HepG2 (cell line): ENCODE data around the gene TK2. TPM values are rescaled to one million over a fixed set of nuclear protein-coding genes. Genes with fewer than 3 reads are reported as not detected.

ENCODE experiments used
- ATRX ChIP-seq: sonication (generic); formaldehyde crosslinking; IDR thresholded peaks from 2 replicates; pipeline ENCODE4 v1.4.0; 2020; ENCODE audit warnings: missing genetic modification reagents, borderline replicate concordance
- ELF4 ChIP-seq: sonication (generic); formaldehyde crosslinking; IDR thresholded peaks from 2 replicates; pipeline ENCODE4 v1.5.0; 2020; ENCODE audit warnings: missing genetic modification reagents, mild to moderate bottlenecking, moderate library complexity, borderline replicate concordance
- GFI1 ChIP-seq: sonication (generic); formaldehyde crosslinking; IDR thresholded peaks from 2 replicates; pipeline ENCODE4 v1.5.0; 2020; ENCODE audit warnings: missing genetic modification reagents, mild to moderate bottlenecking, borderline replicate concordance
- GMEB1 ChIP-seq: sonication (generic); formaldehyde crosslinking; IDR thresholded peaks from 2 replicates; pipeline ENCODE4 v1.5.1; 2020; ENCODE audit warnings: missing genetic modification reagents, mild to moderate bottlenecking, borderline replicate concordance
- HMGA1 ChIP-seq: sonication (generic); formaldehyde crosslinking; conservative IDR thresholded peaks from 2 replicates; pipeline ENCODE4 v1.4.0; 2020; ENCODE audit warnings: missing genetic modification reagents
- NONO ChIP-seq, 2 experiments: fragments of 450-650 bp in 1 of 2; sonication (generic) in 1 of 2; formaldehyde crosslinking in 1 of 2; IDR thresholded peaks in 1 of 2; conservative IDR thresholded peaks in 1 of 2; 2 replicates each; pipeline versions ENCODE4 v1.6.1 to v1.8.0; 2017 to 2022; ENCODE audit warnings: mild to moderate bottlenecking in 1 of 2, missing genetic modification reagents in 1 of 2, moderate library complexity in 1 of 2
- PCBP1 ChIP-seq: fragments of 200-400 bp; formaldehyde crosslinking; IDR thresholded peaks from 2 replicates; pipeline ENCODE4 v1.6.1; 2017; ENCODE audit warnings: mild to moderate bottlenecking, low read depth, low read length, borderline replicate concordance
- RBM22 ChIP-seq: fragments of 200-400 bp; formaldehyde crosslinking; optimal IDR thresholded peaks from 2 replicates; pipeline ENCODE3; 2017; ENCODE audit warnings: mild to moderate bottlenecking, low read length, moderate library complexity
- REXO4 ChIP-seq: sonication (generic); formaldehyde crosslinking; IDR thresholded peaks from 2 replicates; pipeline ENCODE4 v1.8.0; 2022; ENCODE audit warnings: missing genetic modification reagents, mild to moderate bottlenecking, borderline replicate concordance
- TBL1XR1 ChIP-seq: fragments of 150-350 bp; IDR thresholded peaks from 2 replicates; pipeline ENCODE4 v1.6.1; 2014; ENCODE audit warnings: borderline replicate concordance, low read length; ENCODE audit not compliant: partially characterized antibody
- ZBTB26 ChIP-seq: IDR thresholded peaks from 2 replicates; pipeline ENCODE4 v1.6.1; 2016; ENCODE audit warnings: missing compliant biosample characterization, missing genetic modification reagents, borderline replicate concordance
- ZFAT ChIP-seq: sonication (generic); formaldehyde crosslinking; conservative IDR thresholded peaks from 2 replicates; pipeline ENCODE4 v1.8.1; 2023; ENCODE audit warnings: missing genetic modification reagents, inconsistent platforms
- ZNF343 ChIP-seq: sonication (generic); formaldehyde crosslinking; IDR thresholded peaks from 2 replicates; pipeline ENCODE4 v1.4.0; 2020; ENCODE audit warnings: mild to moderate bottlenecking, missing genetic modification reagents
- ZNF432 ChIP-seq: sonication (generic); formaldehyde crosslinking; IDR thresholded peaks from 2 replicates; pipeline ENCODE4 v1.5.0; 2020; ENCODE audit warnings: missing genetic modification reagents, mild to moderate bottlenecking, borderline replicate concordance
- ZNF557 ChIP-seq: sonication (generic); formaldehyde crosslinking; IDR thresholded peaks from 2 replicates; pipeline ENCODE4 v1.4.0; 2020; ENCODE audit warnings: missing genetic modification reagents
- ZNF580 ChIP-seq: IDR thresholded peaks from 2 replicates; pipeline ENCODE4 v1.6.1; 2016; ENCODE audit warnings: low read depth, borderline replicate concordance
- ZNF709 ChIP-seq: sonication (generic); formaldehyde crosslinking; IDR thresholded peaks from 2 replicates; pipeline ENCODE4 v1.5.0; 2020; ENCODE audit warnings: mild to moderate bottlenecking, missing genetic modification reagents
- ZNF713 ChIP-seq: sonication (generic); formaldehyde crosslinking; IDR thresholded peaks from 2 replicates; pipeline ENCODE4 v1.4.0; 2020; ENCODE audit warnings: mild to moderate bottlenecking, missing genetic modification reagents
- ZNF780A ChIP-seq: sonication (generic); formaldehyde crosslinking; IDR thresholded peaks from 2 replicates; pipeline ENCODE4 v1.8.0; 2022; ENCODE audit warnings: mild to moderate bottlenecking, missing genetic modification reagents, moderate library complexity
- polyA plus RNA-seq, 8 experiments: library from polyadenylated mRNA; depleted of rRNA in 3 of 8; stranded (reverse) in 7 of 8; unstranded in 1 of 8; fragments of >200 nt; fragmentation: Illumina TruSeq in 4 of 8; extraction: Trizol in 4 of 8; gene quantifications; 2 replicates each; pipeline versions ENCODE4 v1.2.1 to v1.2.3, GENCODE V29; 2011 to 2016; ENCODE audit warnings: low read depth in 4 of 8, missing spikeins in 1 of 8, mixed read lengths in 1 of 8; ENCODE audit not compliant: insufficient read depth in 1 of 8
- total RNA-seq, 5 experiments: library from RNA; depleted of rRNA; stranded (reverse); fragments of >200 nt; fragmentation: Illumina TruSeq; extraction: Trizol; gene quantifications; 2 replicates each; pipeline ENCODE4 v1.2.3, GENCODE V29; 2016; ENCODE audit warnings: low read depth in 1 of 5
- TF ChIP-seq, protein P1 (sequence below): IDR thresholded peaks from 2 replicates; pipeline ENCODE4 v1.6.1; 2016; ENCODE audit warnings: low read depth, missing genetic modification reagents, missing compliant biosample characterization

Gene TK2
- total and polyA plus RNA-seq, 2 of the 13 experiments (the other 11 are each of a cell fraction or from before 2014, with no cell fraction given) = 18.7 to 21.0 TPM

DNA sequence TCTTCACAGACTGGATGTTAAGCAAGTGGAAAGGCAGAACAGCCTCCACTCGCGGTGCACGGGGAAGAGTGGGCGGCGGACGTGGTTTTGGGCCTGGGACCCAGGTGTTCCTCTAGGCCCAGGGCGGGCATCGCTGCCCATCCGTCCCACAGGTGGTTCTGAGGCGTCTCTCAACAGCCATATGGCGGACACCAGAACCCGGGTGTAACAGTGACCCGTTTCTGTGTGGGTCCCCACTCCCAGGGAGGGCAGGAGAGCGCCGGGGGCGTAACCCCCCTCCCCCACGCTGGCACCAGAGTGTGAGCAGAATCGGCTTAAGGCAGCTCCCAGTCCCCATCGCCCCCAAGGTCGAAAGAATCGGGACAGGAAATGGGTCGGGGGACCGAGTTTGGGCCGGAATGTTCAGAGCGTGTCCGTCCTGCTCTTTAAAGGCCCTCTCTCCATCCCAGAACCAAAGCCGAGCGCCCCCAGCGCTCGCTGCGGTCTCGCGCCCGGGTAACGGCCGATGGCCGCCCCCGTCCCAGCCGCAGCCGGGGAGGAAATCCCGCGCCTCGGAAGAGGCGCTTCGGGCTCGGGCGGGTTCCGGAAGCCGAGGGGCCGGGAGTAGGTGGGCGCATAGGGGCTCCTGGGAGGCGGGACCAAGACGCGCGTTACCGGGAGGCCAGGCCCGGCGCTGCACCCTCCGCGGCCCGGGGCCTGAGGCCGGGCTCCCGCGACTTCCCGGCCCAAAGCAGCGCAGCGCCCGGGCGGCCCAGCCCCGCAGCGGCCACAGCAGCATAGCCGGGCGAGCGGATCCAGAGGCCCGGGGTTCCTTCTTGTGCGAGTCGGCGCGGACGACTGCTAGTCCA lies at the start of gene TK2 (continued):
- no peak for TF ChIP-seq GMEB1 (CRISPR knock-in tag)
- peak; percentile 23 for TF ChIP-seq TBL1XR1
- TF ChIP-seq ZNF713 (CRISPR knock-in tag) = no peak
- no peak for TF ChIP-seq ZNF432
- no peak; the same call in 1 of the 2 replicates for TF ChIP-seq ZNF780A (CRISPR knock-in tag)
- peak; percentile 72 for TF ChIP-seq GFI1
- peak; percentile 74 for TF ChIP-seq ZNF709 (CRISPR knock-in tag)
- TF ChIP-seq HMGA1 (CRISPR knock-in tag) = no peak
- TF ChIP-seq ZBTB26 = no peak; the same call in 1 of the 2 replicates
- TF ChIP-seq ZNF580 (CRISPR knock-in tag) = peak; percentile 34; the same call in 1 of the 2 replicates
- TF ChIP-seq, protein P1, sequence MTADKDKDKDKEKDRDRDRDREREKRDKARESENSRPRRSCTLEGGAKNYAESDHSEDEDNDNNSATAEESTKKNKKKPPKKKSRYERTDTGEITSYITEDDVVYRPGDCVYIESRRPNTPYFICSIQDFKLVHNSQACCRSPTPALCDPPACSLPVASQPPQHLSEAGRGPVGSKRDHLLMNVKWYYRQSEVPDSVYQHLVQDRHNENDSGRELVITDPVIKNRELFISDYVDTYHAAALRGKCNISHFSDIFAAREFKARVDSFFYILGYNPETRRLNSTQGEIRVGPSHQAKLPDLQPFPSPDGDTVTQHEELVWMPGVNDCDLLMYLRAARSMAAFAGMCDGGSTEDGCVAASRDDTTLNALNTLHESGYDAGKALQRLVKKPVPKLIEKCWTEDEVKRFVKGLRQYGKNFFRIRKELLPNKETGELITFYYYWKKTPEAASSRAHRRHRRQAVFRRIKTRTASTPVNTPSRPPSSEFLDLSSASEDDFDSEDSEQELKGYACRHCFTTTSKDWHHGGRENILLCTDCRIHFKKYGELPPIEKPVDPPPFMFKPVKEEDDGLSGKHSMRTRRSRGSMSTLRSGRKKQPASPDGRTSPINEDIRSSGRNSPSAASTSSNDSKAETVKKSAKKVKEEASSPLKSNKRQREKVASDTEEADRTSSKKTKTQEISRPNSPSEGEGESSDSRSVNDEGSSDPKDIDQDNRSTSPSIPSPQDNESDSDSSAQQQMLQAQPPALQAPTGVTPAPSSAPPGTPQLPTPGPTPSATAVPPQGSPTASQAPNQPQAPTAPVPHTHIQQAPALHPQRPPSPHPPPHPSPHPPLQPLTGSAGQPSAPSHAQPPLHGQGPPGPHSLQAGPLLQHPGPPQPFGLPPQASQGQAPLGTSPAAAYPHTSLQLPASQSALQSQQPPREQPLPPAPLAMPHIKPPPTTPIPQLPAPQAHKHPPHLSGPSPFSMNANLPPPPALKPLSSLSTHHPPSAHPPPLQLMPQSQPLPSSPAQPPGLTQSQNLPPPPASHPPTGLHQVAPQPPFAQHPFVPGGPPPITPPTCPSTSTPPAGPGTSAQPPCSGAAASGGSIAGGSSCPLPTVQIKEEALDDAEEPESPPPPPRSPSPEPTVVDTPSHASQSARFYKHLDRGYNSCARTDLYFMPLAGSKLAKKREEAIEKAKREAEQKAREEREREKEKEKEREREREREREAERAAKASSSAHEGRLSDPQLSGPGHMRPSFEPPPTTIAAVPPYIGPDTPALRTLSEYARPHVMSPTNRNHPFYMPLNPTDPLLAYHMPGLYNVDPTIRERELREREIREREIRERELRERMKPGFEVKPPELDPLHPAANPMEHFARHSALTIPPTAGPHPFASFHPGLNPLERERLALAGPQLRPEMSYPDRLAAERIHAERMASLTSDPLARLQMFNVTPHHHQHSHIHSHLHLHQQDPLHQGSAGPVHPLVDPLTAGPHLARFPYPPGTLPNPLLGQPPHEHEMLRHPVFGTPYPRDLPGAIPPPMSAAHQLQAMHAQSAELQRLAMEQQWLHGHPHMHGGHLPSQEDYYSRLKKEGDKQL (CRISPR knock-in tag) = no peak
- peak; percentile 52; the same call in 1 of the 2 replicates for TF ChIP-seq ELF4
- no peak for TF ChIP-seq ZNF557 (CRISPR knock-in tag)
- no peak for TF ChIP-seq RBM22
- 0 out of 2 replicates have a peak, but pooled peaks have one; percentile 62 for TF ChIP-seq ZFAT
- TF ChIP-seq PCBP1 = no peak
- peak; percentile 87 for TF ChIP-seq ZNF343 (CRISPR knock-in tag)
- no peak for TF ChIP-seq ATRX (CRISPR knock-in tag)
- no peak for TF ChIP-seq NONO (IDR thresholded peaks at IDR 0.05)
- TF ChIP-seq NONO (CRISPR knock-in tag; conservative IDR thresholded peaks at IDR 0.05) = peak; percentile 85
- TF ChIP-seq REXO4 = no peak
